ENCODE data around the gene COL26A1.
"Not testable (repeated sequence)": the region's sequence is repeated elsewhere in the genome, so short reads cannot be mapped to it uniquely, and the experiment has no call there.

Gene COL26A1

DNA sequence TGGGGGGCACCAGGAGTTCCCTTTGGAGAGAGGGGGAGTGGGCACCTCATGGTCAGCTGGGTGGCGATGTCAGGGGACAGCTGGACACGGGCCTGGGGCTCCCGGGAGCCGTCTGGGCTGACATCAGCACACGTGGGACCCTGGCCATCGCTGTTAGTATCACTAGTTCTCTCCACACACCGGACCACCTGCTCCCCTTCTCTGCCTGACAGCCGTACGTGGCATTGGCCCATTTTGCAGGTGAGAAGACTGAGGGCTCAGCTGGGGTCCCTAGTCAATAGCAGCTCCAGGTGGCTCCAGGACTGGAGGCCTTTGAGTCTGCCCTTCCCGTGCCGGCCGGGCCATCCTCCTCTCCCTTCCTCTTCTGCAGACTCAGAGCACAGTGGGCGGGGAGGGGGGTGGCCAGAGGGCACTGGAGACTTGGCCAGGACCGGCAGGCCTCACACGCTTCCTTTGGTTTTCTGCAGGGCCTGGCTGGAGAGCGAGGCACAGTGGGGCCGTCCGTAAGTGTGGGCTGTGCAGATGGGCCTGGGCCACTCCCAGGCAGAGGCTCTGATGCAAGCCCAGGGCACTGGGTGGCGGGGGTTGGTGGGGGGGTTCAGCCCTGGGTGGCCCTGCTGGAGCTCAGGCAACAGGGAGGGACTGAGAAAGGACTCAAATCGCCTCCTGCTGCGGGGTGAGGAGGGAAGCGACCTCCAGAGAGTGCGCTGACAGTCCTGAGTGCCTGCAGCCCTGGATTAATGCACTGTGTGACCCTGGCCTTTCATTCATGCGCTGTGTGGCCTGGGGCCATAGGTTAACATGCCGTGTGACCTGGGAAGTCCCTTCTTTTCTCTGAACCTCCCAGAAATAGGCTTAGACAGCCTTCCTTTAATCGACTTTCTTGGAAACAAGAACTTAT lies 188.2 kb downstream of the COL26A1 start:
- DNase-seq (ENCODE audit: low read depth in 2 of 2) = no peak

DNA sequence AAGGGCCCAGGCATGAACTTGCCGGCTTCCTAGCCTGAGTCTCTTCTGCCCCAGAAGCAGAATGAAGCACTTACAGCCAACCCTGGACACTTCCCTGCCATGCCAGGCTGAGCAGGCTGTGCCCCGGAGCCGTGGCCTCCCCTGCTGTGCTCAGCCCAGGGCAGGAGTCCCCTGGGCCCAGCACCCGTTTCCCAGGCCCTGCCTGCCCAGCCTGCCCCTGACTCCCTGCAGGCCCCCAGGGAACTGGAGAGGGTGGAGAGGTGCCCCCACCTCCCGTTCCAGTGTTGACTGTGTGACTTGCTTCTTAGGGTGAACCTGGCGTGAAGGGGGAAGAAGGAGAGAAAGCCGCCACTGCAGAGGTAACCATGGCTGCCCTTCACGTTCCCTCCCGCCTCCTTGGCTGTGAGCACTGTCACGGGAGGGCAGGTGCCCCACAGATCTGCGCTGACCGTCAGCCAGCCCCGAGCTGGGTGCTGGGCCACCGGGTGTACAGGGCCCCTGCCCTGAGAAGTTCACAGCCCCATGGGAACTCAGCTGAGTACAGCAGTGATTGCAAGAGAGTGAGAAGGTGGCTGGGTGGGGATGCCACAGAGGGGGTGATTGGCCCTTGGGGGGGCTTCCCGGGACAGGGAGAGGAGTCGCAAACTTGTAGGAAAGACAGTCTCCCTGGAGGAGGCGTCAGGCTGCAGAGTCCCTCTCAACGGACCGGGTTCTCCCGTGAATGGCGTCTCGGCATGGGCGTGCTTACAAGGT lies 190.5 kb downstream of the COL26A1 start:
- DNase-seq (ENCODE audit: low read depth in 2 of 2) = no peak

DNA sequence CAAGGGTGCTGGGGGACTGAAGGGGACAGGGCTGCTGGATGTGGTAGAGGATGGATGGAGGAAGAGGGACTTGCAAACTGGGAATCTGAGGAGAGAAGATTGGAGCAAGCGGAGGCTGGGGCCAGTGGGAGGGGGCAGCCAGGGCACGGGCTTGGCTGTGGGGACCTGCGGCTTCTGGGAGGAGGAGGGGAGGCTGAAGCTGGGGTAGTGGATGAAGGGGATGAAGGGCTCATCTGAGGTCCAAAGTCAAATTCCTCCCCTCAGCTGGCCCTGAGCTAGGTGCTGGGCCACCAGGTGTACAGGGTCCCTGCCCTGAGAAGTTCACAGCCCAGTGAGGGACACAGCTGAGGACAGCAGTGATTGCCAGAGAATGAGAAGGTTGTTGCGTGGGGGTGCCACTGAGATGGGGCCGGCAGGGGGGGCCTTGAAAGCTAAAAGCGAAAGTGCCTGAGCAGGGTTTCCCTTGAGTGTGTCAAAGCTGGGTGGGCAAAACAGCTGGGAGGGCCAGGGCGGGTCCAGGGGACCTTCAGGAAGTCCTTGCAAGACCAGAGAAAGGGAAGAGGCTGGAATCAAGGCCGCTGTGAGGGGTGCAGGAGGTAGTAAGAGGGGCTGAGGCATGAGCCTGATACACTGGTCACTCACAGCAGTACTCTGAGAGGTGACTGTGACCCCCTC lies 191.2 kb downstream of the COL26A1 start:
- no peak for DNase-seq (ENCODE audit: low read depth in 2 of 2)

DNA sequence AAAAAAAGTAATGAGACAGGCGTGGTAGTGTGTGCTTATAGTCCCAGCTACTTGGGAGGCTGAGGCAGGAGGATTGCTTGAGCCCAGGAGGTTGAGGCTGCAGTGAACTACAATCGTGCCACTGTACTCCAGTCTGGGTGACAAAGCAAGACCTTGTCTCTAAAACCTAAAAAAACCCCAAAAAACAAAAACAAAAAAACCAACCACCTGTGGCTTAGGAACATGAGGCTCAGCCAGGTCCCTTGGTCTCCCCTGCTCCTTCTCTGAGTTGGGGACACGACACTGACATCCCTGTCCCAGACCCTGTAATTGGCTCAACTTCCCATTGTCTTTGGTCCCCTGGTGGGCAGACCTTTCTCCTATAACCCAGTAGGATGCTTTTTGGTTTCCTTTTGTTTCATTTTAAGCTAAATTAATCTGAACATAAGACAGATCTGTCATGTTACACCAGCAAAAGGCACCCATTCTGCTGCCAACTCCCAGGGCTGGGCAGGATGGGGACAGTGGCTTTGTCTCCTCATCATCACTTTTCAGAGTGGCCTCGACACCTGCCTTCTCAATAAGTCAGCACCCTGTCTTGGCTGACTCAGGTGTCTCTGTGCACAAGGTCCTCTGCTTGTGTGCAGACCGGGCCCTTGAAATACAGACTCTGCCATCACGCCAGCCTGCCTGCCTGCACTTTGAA lies 192.1 kb downstream of the COL26A1 start:
- no peak for DNase-seq (ENCODE audit: low read depth in 2 of 2)

DNA sequence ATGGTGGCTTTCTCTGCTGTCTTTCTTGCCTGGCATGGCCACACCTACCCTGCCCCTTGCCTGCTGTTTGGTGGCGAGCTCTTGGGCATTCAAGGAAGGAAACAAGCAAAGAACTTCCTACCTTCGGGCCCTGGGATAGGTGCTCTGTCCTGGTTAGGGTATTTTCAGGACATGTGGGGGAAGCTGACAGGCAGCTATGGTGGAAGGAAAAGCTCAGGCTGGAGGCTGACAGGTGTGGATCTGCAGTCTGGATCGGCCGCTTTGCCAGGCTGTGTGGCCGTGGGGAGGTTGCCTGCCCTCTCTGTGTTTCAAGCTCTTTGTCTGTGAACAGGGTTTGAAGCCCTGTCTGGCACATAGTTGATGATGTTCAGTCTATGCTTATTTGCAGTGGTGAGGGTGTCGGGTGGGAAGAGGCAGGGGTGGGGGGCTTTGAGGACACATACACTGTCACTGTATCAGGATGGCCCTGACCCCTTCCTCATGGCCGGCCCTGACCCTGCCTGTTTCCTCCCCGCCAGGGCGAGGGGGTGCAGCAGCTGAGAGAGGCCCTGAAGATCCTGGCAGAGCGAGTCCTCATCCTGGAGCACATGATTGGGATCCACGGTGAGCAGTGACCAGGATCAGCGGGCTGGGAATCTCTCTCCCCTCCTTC lies 192.7 kb downstream of the COL26A1 start:
- no peak for DNase-seq (ENCODE audit: low read depth in 2 of 2)

DNA sequence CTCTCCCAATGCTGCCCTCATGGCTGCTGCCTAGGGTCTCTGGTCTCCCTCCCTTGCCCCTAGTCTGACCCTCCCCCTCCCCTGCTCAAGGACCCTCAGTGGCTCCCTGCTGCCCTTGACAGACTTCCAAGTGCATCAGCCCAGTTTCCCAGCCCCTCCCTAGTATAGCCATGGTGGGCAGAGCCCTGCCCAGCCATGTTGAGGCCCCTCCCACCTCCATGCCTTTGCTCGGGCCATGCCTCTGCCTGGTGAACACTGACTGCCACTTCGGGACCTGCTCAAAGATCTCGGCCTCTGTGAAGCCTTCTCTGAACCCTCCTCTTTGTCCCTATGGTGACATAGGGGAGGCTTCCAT lies 193.2 kb downstream of the COL26A1 start:
- DNase-seq (ENCODE audit: low read depth in 2 of 2) = no peak

DNA sequence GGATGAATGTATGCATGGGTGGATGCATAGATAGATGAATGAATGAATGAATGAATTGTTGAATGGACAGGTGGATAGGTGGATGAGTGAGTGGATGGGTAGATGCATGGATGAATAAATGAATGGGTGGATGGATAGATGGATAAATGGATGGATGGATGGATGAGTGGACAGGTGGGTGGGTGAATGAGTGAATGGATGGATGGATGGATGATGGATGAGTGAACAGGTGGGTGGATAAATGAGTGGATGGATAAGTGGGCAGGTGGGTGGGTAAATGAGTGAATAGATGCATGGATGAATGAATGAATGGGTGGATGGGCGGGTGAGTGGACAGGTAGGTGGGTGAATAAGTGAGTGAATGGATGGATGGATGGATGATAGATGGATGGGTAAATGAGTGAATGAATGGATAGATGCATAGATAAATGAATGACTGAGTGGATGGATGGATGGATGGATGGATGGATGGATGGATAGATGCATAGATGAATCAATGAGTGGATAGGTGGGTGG lies 193.8 kb downstream of the COL26A1 start:
- DNase-seq (ENCODE audit: low read depth in 2 of 2) = no peak

DNA sequence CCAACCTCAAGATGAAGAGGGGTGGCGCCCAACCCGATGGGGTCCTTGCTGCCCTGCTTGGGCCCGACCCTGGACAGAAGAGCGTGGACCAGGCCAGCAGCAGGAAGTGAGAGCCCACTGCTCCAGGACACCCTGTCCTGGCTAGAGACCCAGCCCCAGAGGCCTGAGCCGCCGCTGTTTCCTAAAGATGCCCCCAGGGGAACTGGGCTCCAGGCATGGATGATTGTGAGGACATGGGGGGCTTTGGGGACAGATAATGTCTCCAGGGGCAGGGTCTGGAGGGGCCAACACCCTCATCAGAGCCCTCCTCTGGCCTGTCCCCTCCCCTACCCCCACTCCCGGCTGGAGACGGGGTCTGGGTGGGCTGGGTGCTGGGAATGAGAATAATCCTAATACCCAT lies 194.7 kb downstream of the COL26A1 start:
- no peak for DNase-seq (ENCODE audit: low read depth in 2 of 2)

DNA sequence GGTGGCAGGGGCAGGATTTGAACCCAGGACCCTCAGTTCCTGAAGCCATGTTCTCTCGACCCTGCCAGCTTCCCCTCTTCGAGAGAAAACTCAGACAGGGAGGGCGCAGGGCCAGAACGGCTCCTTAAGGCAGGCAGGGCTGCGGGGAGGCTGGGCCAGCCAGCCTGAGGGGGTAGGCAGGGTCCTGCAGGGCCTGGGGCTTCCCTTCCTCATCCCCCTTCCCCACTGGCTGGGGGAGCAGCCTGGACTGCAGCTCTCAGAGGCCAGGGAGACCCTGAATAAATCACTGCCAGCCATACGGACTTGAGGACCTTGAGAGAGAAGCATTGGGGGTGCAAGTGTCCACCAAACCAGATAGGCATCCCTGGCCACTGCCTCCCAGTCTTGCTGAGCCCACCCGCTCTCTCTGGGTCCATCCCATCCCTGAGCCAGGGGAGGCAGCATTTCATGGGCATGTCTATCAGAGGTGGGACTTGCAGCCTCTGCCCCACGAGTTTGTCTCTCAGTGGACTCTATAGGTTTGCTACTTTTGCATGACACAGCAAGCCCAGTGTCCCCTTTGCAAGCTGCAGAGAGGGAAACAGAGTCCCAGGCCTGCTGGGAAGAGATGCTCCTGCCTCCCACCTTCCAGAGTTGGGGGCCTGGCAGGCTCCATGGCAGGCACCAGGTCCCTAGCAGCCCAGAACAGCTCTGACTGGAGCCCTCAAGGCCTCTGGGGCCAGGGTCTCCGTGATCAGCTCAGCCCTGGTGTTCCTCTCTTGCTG lies 195.5 kb downstream of the COL26A1 start:
- no peak for DNase-seq (ENCODE audit: low read depth in 2 of 2)

DNA sequence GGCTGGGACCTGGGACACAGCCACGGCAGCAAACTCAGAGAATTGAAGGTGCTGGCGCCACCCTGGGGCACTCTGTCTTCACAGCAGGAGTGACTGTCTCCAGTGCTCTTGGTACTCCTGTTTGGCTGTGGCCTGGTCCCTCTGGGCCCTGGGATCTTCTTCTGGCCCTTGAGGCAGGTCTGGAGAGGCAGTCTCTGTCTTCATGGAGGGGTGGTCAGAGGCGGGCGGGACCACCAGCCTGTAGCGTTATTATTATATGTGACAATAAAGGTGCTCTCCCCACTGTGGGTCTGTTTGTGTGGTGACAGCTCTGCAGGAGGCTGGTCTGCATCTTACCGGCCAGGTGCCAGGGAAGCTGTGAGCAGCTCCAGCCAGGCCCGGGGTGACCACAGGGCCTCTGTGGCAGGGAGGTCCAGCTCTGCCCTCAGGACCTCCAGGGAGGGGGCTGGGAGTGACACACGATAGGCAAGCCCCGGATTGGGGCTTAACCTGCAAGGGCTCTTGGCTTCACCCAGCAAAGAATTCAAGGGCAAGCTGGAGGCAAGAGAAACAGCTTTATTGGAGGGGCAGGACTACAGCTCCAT lies 196.2 kb downstream of the COL26A1 start:
- no peak for DNase-seq (ENCODE audit: low read depth in 2 of 2)

DNA sequence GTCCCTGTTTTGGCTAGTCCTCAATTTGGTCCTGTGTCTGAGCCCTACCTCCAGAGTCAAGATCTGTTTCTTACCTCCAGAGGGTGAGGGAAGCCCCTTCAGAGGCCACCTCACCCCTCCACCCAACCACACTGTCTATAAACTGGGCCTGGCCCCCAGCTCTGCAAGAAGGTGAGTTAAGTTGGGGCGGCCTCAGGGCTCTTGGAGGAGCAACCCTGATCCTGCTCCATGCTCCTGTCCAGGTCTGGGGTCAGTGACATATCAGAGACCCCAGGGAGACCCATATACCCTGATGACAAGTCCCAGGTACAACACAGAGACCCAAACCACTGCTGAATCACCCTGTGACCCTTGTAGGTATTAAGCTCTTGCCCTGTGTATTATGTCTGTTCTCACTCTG lies 196.9 kb downstream of the COL26A1 start:
- no peak for DNase-seq (ENCODE audit: low read depth in 2 of 2)

DNA sequence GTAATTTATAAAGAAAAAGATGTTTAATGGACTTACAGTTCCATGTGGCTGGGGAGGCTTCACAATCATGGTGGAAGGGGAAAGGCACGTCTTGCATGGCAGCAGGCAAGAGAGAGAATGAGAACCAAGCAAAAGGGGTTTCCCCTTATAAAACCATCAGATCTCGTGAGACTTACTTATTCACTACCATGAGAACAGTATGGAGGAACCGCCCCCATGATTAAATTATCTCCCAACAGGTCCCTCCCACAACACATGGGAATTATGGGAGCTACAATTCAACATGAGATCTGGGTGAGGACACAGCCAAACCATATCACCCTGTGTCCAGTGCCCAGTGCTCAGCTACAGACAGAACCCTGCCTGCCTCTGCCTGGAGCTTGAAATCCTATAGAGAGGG lies 197.3 kb downstream of the COL26A1 start:
- not testable (repeated sequence) for DNase-seq (ENCODE audit: low read depth in 2 of 2)

DNA sequence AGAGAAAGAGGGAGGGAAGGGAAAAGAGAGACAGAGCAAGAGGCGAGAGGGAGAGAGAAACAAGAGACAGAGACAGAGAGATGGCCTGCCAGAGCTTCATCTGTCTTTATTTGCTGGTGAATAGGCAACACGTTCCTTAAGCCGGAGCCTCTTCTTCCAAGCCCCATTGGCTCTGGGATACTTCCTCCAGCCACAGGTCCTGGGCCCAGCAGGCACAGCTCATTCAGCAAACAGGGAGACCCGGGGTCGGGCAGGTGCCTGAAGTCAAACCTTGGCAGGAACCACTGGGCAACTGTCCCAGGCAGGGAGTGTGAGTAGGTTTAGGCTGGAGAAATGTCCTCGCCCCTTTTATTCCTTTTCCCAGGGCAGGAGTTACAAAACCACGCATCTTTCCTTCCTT lies 198.2 kb downstream of the COL26A1 start:
- DNase-seq (ENCODE audit: low read depth in 2 of 2) = no peak

DNA sequence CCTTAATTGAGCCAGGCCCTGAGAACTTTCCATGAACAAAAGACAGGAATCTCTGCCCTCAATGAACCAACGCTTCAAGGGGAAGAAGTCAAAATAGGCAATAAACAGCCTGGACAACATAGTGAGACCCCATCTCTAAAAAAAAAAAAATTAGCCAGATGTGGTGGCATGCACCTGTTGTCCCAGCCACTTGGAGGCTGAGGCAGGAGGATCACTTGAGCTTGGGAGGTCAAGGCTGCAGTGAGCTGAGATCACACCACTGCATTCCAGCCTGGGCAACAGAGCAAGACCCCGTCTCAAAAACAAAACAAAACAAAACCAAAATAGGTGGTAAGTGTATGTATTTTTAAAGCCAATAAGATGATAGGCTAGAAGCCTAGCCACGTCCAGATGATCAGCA lies 198.6 kb downstream of the COL26A1 start:
- DNase-seq (ENCODE audit: low read depth in 2 of 2) = not testable (repeated sequence)

DNA sequence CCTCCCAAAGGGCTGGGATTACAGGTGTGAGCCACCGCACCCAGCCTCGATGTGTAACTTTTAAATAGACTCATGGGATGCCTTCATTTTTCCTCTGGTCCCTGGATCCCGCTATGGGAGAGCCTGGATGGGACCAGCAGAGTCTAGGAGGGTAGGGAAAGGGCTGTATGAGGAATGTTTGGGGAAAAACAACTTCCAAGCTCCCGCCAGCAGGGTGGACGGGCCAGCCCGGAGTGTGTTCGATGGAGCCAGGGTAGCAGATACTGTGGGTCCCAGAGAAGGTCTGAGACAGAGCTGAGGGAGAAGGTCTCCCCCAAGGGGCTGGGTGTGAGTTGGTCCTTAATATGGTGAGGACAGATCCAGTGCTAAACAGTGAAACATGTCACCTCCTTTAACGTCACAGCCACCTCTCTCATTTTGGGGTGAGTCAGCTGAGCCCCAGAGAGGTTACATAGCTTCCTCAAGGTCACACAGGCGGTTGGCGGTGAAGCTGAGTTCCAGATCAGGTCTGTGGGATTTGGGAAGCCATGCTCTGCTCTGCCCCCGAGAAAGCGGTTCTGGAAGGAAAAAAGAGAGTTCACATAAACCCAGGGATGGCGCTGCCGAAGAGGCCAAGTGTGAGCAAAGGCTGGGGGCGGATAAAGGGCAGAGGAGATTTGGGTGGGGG lies 200.0 kb downstream of the COL26A1 start:
- no peak for DNase-seq (ENCODE audit: low read depth in 2 of 2)

DNA sequence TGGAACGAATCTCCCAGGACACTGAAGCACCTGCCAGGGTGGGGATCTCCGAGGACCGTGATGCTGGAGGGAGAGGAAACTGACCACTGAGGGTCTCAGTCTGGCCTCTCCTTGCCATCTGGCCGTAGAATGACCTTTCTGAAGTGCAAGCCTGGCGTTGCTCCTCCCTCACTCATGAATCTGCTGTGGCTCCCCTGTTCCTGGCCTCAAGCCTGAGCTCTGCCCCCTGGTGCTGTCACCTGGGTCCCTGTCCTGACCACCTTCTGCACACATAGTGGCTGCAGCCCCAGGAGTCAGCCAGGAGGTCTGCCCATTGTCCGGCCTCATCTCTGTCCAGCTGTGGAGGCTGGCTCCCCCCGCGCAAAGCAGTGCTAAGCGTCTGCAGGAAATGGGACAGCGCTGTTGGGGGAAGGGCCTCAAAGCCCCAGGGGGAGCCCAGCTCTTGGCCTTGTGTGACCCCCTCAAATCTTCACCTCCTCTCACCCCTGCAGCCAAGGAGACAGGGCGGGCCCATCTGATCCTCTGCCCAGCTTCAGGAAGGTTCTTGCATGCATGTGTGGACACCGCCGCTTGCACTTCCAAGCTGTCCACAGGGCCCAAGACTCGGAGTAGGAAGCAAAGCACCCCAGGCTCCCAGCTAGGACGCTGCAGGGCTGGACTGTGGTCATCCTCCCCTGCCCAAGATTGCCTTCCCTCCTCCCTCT lies 200.7 kb downstream of the COL26A1 start:
- no peak for DNase-seq (ENCODE audit: low read depth in 2 of 2)

DNA sequence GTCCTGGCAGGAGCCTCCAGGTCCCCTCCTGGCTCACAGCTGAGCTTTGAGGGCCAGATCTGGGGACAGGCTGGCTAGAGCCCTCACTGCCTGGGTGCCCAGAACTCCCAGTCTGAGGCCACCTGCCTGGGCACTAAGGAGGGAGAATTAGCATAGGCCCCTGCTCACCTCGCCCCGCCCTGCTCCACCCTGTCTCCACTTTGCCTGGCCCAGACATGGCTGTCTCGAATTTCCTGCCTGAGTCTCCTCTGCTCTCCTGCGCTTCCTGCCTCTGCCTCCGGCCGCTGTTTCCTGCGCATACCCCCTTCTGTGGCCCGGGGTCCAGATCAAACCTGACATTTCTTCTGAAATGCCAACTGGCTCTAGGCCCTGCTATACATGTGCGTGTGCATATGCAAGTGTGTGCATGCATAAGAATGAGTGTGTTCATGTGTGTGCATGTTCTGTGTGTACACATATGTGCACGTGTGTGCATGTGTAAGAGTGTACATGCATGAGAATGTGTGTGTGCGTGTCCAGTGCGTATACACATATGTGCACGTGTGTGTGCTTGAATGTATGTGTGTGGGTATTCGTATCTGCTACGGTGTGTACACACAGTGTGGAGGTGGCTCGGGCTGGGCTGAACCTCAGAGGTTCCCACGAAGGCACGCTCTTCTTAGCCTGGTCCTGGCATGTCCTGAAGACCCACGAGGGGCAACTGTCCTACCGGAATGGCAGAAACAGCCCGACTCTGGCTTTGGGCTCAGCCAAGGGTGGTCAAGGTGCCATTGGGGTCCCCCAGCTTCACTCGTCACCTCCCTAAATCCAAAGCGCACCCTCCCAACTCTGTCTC lies 201.5 kb downstream of the COL26A1 start:
- no peak for DNase-seq (ENCODE audit: low read depth in 2 of 2)

DNA sequence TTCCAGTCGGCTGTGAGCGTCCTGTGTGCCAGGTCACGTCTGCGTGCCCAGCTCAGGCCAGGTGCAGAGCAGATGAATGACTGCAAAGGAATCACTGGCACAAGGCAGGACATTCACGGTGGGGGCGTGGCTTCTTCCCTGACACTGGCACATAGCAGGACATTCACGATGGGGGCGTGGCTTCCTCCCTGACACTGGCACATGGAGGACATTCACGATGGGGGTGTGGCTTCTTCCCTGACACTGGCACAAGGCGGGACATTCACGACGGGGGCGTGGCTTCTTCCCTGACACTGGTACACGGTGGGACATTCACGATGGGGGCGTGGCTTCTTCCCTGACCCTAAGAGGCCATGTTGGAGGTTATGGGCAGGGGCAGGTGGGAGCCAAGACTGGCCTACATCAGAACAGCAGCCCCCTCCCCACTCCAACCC lies 202.1 kb downstream of the COL26A1 start:
- DNase-seq (ENCODE audit: low read depth in 2 of 2) = no peak

Measured in stimulated activated CD8-positive, alpha-beta memory T cell treated with anti-CD3 and anti-CD28 coated beads, Interleukin-2, amount 100 ng/mL, for 48 hours (primary cell).